Memory B cell (primary cell): Measurements from ENCODE around the gene FIGN.

Experiments used
- ATAC-seq: fragments of 150-1000 bp; cut with Tn5 transposase; 2 replicates; pipeline ENCODE4 v1.10.0; 2021; ENCODE audit warnings: low read depth, mild to moderate bottlenecking, moderate library complexity
- DNase-seq, 2 donors: peaks; one replicate each; pipeline ENCODE4 v3.0.0; 2022; ENCODE audit warnings: low spot score in 2 of 2
- H3K27ac Mint-ChIP-seq: one replicate; pipeline ENCODE4 v1.8.0; 2022; ENCODE audit warnings: mild to moderate bottlenecking, moderate library complexity, mixed read lengths
- H3K27me3 Mint-ChIP-seq: one replicate; pipeline ENCODE4 v1.8.0; 2022; ENCODE audit warnings: mixed read lengths
- H3K36me3 Mint-ChIP-seq: one replicate; pipeline ENCODE4 v1.8.0; 2022; ENCODE audit warnings: mild to moderate bottlenecking, mixed read lengths
- H3K4me1 Mint-ChIP-seq: one replicate; pipeline ENCODE4 v1.8.0; 2022; ENCODE audit warnings: mixed read lengths
- H3K4me3 Mint-ChIP-seq: one replicate; pipeline ENCODE4 v1.8.0; 2022; ENCODE audit warnings: mild to moderate bottlenecking, moderate library complexity, mixed read lengths
- H3K9me3 Mint-ChIP-seq: one replicate; pipeline ENCODE4 v1.8.0; 2022; ENCODE audit warnings: mixed read lengths

FIGN gene

GRCh38 chr2:163553601-163554000 is 182.2 kb downstream of the FIGN start:
- Mint-ChIP-seq H3K27me3 (no peaks in the 10 kb centered on the region), H3K4me1 (no peaks in the 10 kb centered on the region), H3K9me3 (no peaks in the 10 kb centered on the region), H3K36me3 (no peaks in the 10 kb centered on the region), H3K27ac (no peak overlapping the region), H3K4me3 (no peak overlapping the region)
- DNase-seq, result no peak
- ATAC-seq, result no peak

GRCh38 chr2:163552758-163553157 is 183.1 kb downstream of the FIGN start:
- Mint-ChIP-seq H3K27ac (no peak overlapping the region), H3K36me3 (no peaks in the 10 kb centered on the region), H3K4me1 (no peaks in the 10 kb centered on the region), H3K27me3 (no peaks in the 10 kb centered on the region), H3K4me3 (no peak overlapping the region), H3K9me3 (no peaks in the 10 kb centered on the region)
- DNase-seq (no peak), ATAC-seq (no peak)

- Mint-ChIP-seq H3K9me3 (no peaks in the 10 kb centered on the region), H3K4me3 (no peak overlapping the region), H3K36me3 (no peaks in the 10 kb centered on the region), H3K27ac (no peak overlapping the region), H3K27me3 (no peaks in the 10 kb centered on the region), H3K4me1 (no peaks in the 10 kb centered on the region)
- no peak for ATAC-seq
- no peak for DNase-seq
These were observed 184.0 kb downstream of the FIGN start for GRCh38 chr2:163551616-163552373.

- ATAC-seq (no peak), DNase-seq (no peak)
- Mint-ChIP-seq H3K27me3 (no peaks in the 10 kb centered on the region), H3K27ac (no peak overlapping the region), H3K4me1 (no peaks in the 10 kb centered on the region), H3K36me3 (no peaks in the 10 kb centered on the region), H3K9me3 (no peaks in the 10 kb centered on the region), H3K4me3 (no peak overlapping the region)
These were observed 186.8 kb downstream of the FIGN start for GRCh38 chr2:163548970-163549369.
